Measurements from ENCODE around the gene EEF1G. TPM values are rescaled to one million over a fixed set of nuclear protein-coding genes. Genes with fewer than 3 reads are reported as not detected.
"Not testable (repeated sequence)": the region's sequence is repeated elsewhere in the genome, so short reads cannot be mapped to it uniquely, and the experiment has no call there.

The EEF1G gene
- total RNA-seq, 1 donor from 2014 or later, result 1,298 TPM

DNA sequence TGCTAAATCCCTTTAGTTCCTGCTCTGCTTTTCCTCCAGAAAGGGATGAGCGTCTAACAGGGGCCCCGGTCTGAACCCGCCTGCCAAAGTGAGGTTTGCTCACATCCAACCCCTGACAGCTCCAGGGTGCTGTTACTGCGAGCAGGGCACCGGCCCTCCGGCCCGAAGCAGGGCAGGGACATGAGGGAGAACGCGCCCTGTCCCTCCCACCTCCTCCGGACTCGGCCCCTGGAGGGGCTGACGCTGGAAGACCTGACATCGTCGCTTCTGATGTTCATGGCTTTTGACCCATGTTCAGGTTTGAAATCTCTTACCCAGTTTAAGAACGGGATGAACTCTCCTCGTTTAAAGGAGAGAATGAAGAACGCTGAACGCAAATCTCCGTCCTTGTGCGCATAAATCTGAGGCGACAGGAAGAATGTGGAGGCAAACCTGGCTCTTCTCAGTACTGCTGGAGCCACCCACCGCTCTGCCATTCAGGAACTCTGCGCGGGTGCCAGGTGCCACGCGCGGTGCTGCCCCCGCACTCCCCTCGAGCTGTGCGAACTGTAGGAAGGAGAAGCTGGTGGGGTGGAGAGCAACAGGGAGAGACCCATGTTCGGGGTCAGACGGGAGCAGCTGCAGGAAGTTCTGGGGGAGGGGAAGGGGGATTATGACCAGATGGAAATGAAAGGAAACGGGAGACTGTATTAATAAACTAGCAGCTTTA is 826 bp upstream of the EEF1G start:
- H4K20me1 ChIP-seq (ENCODE audit: insufficient read depth, low read length), result peaks cover 38% of the 10 kb centered on the region
- peak overlapping the region; percentile 95 for H3K9ac ChIP-seq (ENCODE audit: low read length)
- no peaks in the 10 kb centered on the region for H3K9me3 ChIP-seq (ENCODE audit: insufficient read depth, low read depth, low read length)
- peaks cover 39% of the 10 kb centered on the region for H3K4me1 ChIP-seq (ENCODE audit: insufficient read depth, low read length)
- FAIRE-seq (no peak), DNase-seq (ENCODE audit: low read depth) (no peak)
- peak overlapping the region; percentile 97 for H3K4me2 ChIP-seq (ENCODE audit: low read length)
- peaks cover 20% of the 10 kb centered on the region for H3K36me3 ChIP-seq (ENCODE audit: insufficient read depth, low read length)
- H3K36me3 Mint-ChIP-seq (ENCODE audit: low read depth, unreplicated experiment), result peaks cover 30% of the 10 kb centered on the region
- no peak for TF ChIP-seq EZH2 (IDR thresholded peaks at IDR 0.05; ENCODE audit: insufficient read depth, low read length)
- TF ChIP-seq, protein P1, sequence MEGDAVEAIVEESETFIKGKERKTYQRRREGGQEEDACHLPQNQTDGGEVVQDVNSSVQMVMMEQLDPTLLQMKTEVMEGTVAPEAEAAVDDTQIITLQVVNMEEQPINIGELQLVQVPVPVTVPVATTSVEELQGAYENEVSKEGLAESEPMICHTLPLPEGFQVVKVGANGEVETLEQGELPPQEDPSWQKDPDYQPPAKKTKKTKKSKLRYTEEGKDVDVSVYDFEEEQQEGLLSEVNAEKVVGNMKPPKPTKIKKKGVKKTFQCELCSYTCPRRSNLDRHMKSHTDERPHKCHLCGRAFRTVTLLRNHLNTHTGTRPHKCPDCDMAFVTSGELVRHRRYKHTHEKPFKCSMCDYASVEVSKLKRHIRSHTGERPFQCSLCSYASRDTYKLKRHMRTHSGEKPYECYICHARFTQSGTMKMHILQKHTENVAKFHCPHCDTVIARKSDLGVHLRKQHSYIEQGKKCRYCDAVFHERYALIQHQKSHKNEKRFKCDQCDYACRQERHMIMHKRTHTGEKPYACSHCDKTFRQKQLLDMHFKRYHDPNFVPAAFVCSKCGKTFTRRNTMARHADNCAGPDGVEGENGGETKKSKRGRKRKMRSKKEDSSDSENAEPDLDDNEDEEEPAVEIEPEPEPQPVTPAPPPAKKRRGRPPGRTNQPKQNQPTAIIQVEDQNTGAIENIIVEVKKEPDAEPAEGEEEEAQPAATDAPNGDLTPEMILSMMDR (IDR thresholded peaks at IDR 0.05; ENCODE audit: insufficient read depth, low read depth, low read length), result no peak
- peak overlapping the region; percentile 92 for H3K27ac ChIP-seq (ENCODE audit: low read depth, low read length)
- H3K27me3 Mint-ChIP-seq (ENCODE audit: low read depth, unreplicated experiment), result no peaks in the 10 kb centered on the region
- H3K27me3 ChIP-seq (ENCODE audit: insufficient read depth, low read length), result no peaks in the 10 kb centered on the region
- H3K4me3 ChIP-seq (ENCODE audit: insufficient read depth, low read depth, low read length), result peak overlapping the region; percentile 78
- H3K9me3 Mint-ChIP-seq (ENCODE audit: unreplicated experiment), result no peaks in the 10 kb centered on the region
- H3K27ac Mint-ChIP-seq (ENCODE audit: unreplicated experiment), result peak overlapping the region; percentile 99
- H3K79me2 ChIP-seq (ENCODE audit: insufficient read depth, low read length), result peaks cover 74% of the 10 kb centered on the region
- H3K4me1 Mint-ChIP-seq (ENCODE audit: low read depth, unreplicated experiment), result peaks cover 31% of the 10 kb centered on the region
- peak overlapping the region; percentile 100 for H3K4me3 Mint-ChIP-seq (ENCODE audit: unreplicated experiment)
- peak overlapping the region; percentile 57 for H2AFZ ChIP-seq (ENCODE audit: low read depth, low read length)

DNA sequence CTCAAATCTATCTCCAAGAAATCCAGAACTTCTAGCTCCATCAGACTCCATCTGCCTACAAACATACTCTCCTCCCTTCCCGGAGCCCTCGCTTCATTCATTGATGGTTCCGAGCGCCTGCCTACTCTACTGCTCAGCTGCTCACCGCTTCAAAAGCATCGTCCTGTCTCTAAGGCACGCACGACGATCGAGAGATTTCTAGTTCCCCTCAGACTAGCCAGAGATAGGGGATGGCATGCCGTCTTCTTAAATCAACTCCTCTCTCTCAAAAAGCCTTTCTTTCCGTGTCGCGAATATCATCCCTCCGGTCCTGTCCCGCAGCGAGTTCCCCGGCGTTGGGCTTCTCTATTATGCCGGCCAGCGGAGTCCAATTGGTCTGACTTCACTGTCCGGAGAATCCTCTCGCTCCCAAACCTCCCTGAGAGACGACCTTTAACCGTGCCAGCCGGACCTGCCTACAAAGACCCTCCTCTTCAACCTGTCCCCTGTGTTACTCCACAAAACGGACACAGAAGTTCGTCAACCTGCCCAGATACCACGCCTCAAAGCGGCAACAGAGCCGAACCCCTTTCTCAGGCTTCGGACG is 592 bp downstream of the EEF1G start:
- H3K27me3 ChIP-seq (ENCODE audit: insufficient read depth, low read length), result no peaks in the 10 kb centered on the region
- H3K4me3 ChIP-seq (ENCODE audit: insufficient read depth, low read depth, low read length), result peak overlapping the region; percentile 95
- H2AFZ ChIP-seq (ENCODE audit: low read depth, low read length), result peak overlapping the region; percentile 78
- peak overlapping the region; percentile 99 for H3K27ac Mint-ChIP-seq (ENCODE audit: unreplicated experiment)
- H3K9ac ChIP-seq (ENCODE audit: low read length), result peak overlapping the region; percentile 96
- peak overlapping the region; percentile 100 for H3K4me3 Mint-ChIP-seq (ENCODE audit: unreplicated experiment)
- no peaks in the 10 kb centered on the region for H3K27me3 Mint-ChIP-seq (ENCODE audit: low read depth, unreplicated experiment)
- peak overlapping the region; percentile 73 for H3K27ac ChIP-seq (ENCODE audit: low read depth, low read length)
- peaks cover 51% of the 10 kb centered on the region for H4K20me1 ChIP-seq (ENCODE audit: insufficient read depth, low read length)
- peaks cover 26% of the 10 kb centered on the region for H3K36me3 ChIP-seq (ENCODE audit: insufficient read depth, low read length)
- FAIRE-seq (no peak), DNase-seq (ENCODE audit: low read depth) (no peak)
- peaks cover 88% of the 10 kb centered on the region for H3K79me2 ChIP-seq (ENCODE audit: insufficient read depth, low read length)
- H3K4me1 ChIP-seq (ENCODE audit: insufficient read depth, low read length), result peaks cover 41% of the 10 kb centered on the region
- no peaks in the 10 kb centered on the region for H3K9me3 ChIP-seq (ENCODE audit: insufficient read depth, low read depth, low read length)
- H3K36me3 Mint-ChIP-seq (ENCODE audit: low read depth, unreplicated experiment), result peaks cover 32% of the 10 kb centered on the region
- H3K4me1 Mint-ChIP-seq (ENCODE audit: low read depth, unreplicated experiment), result peaks cover 31% of the 10 kb centered on the region
- no peaks in the 10 kb centered on the region for H3K9me3 Mint-ChIP-seq (ENCODE audit: unreplicated experiment)
- peak overlapping the region; percentile 92 for H3K4me2 ChIP-seq (ENCODE audit: low read length)
- TF ChIP-seq, protein P1 (IDR thresholded peaks at IDR 0.05; ENCODE audit: insufficient read depth, low read depth, low read length), result no peak
- no peak for TF ChIP-seq EZH2 (IDR thresholded peaks at IDR 0.05; ENCODE audit: insufficient read depth, low read length)

DNA sequence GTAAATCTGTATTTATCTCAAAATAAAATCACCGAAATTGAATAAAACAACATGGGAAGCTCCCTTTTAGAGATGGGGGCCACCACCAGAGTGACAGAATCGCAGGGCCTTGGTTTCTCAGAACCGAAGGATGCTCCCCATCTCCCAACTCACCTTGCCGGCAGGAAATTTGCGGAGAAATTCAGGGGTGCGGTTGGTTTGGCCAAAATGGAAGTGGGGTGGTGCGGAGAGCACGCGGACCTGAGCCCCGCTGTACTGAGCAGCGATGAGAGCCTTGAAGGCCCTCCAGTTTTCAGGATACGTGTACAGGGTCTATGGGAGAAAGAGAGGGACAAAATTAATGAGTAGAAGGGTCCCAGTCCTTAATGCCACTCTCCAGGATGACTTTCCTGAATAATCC is 1.3 kb downstream of the EEF1G start:
- Mint-ChIP-seq H3K27ac (ENCODE audit: unreplicated experiment) (peak overlapping the region; percentile 99), H3K4me1 (ENCODE audit: low read depth, unreplicated experiment) (peaks cover 32% of the 10 kb centered on the region), H3K27me3 (ENCODE audit: low read depth, unreplicated experiment) (no peaks in the 10 kb centered on the region), H3K36me3 (ENCODE audit: low read depth, unreplicated experiment) (peaks cover 33% of the 10 kb centered on the region), H3K4me3 (ENCODE audit: unreplicated experiment) (peak overlapping the region; percentile 100), H3K9me3 (ENCODE audit: unreplicated experiment) (no peaks in the 10 kb centered on the region)
- FAIRE-seq, result no peak
- Histone ChIP-seq H3K27ac (ENCODE audit: low read depth, low read length) (peak overlapping the region; percentile 73), H2AFZ (ENCODE audit: low read depth, low read length) (no peak overlapping the region), H3K4me1 (ENCODE audit: insufficient read depth, low read length) (peaks cover 40% of the 10 kb centered on the region), H3K4me2 (ENCODE audit: low read length) (peak overlapping the region; percentile 92), H3K36me3 (ENCODE audit: insufficient read depth, low read length) (peaks cover 26% of the 10 kb centered on the region), H3K9me3 (ENCODE audit: insufficient read depth, low read depth, low read length) (no peaks in the 10 kb centered on the region), H3K4me3 (ENCODE audit: insufficient read depth, low read depth, low read length) (peak overlapping the region; percentile 95), H4K20me1 (ENCODE audit: insufficient read depth, low read length) (peaks cover 57% of the 10 kb centered on the region), H3K27me3 (ENCODE audit: insufficient read depth, low read length) (no peaks in the 10 kb centered on the region), H3K79me2 (ENCODE audit: insufficient read depth, low read length) (peaks cover 94% of the 10 kb centered on the region), H3K9ac (ENCODE audit: low read length) (peak overlapping the region; percentile 96)
- TF ChIP-seq EZH2 (IDR thresholded peaks at IDR 0.05; ENCODE audit: insufficient read depth, low read length), result no peak
- TF ChIP-seq, protein P1 (IDR thresholded peaks at IDR 0.05; ENCODE audit: insufficient read depth, low read depth, low read length), result no peak
- no peak for DNase-seq (ENCODE audit: low read depth)

DNA sequence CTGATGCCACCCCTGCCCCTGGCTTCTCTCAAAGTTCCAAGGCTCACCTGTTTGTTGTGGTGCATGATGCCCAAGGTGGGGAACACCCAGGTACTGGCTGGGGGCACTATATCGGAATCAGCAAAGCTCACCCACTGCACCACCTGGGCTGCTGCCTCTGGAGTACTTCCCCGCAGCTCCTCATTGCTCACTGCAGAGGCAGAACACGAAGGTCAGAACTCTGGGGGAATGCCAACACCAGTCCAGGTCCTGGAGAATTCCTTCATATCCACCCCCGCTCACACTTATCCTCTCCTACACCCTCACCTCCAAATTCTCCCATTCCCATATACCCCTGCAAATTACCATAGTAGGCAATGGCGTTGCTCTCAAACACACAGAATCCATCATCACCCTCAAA is 2.2 kb downstream of the EEF1G start:
- H2AFZ ChIP-seq (ENCODE audit: low read depth, low read length); DNase-seq (ENCODE audit: low read depth); H3K27ac ChIP-seq (ENCODE audit: low read depth, low read length); FAIRE-seq; H3K9me3 ChIP-seq (ENCODE audit: insufficient read depth, low read depth, low read length); H3K27me3 Mint-ChIP-seq (ENCODE audit: low read depth, unreplicated experiment); H3K9me3 Mint-ChIP-seq (ENCODE audit: unreplicated experiment); H3K27me3 ChIP-seq (ENCODE audit: insufficient read depth, low read length): not testable (repeated sequence)
- Histone ChIP-seq H3K79me2 (ENCODE audit: insufficient read depth, low read length) (peaks cover 96% of the 10 kb centered on the region), H3K4me3 (ENCODE audit: insufficient read depth, low read depth, low read length) (peak overlapping the region; percentile 95), H3K9ac (ENCODE audit: low read length) (peak overlapping the region; percentile 96), H4K20me1 (ENCODE audit: insufficient read depth, low read length) (peaks cover 67% of the 10 kb centered on the region), H3K4me2 (ENCODE audit: low read length) (peak overlapping the region; percentile 92), H3K4me1 (ENCODE audit: insufficient read depth, low read length) (peaks cover 35% of the 10 kb centered on the region), H3K36me3 (ENCODE audit: insufficient read depth, low read length) (peaks cover 36% of the 10 kb centered on the region)
- H3K4me3 Mint-ChIP-seq (ENCODE audit: unreplicated experiment), result peak overlapping the region; percentile 100
- peaks cover 37% of the 10 kb centered on the region for H3K36me3 Mint-ChIP-seq (ENCODE audit: low read depth, unreplicated experiment)
- H3K27ac Mint-ChIP-seq (ENCODE audit: unreplicated experiment), result peak overlapping the region; percentile 16
- H3K4me1 Mint-ChIP-seq (ENCODE audit: low read depth, unreplicated experiment), result peaks cover 39% of the 10 kb centered on the region
